Activated T-cell treated with anti-CD3 and anti-CD28 coated beads, Interleukin-2, amount 50 U/mL, for 24 hours (primary cell): ENCODE data around the gene FARS2.

Source experiments
- DNase-seq: peaks from one replicate; pipeline ENCODE4 v3.0.0-alpha.2; 2020
- H3K27ac Mint-ChIP-seq: 2 replicates; pipeline ENCODE4 v1.8.0; 2020; ENCODE audit warnings: mild to moderate bottlenecking, mixed read lengths
- H3K27me3 Mint-ChIP-seq: 2 replicates; pipeline ENCODE4 v1.8.0; 2020; ENCODE audit warnings: mixed read lengths
- H3K36me3 Mint-ChIP-seq: 2 replicates; pipeline ENCODE4 v1.8.0; 2020; ENCODE audit warnings: low read depth, mixed read lengths
- H3K4me1 Mint-ChIP-seq: 2 replicates; pipeline ENCODE4 v1.8.0; 2020; ENCODE audit warnings: low read depth, mixed read lengths
- H3K4me3 Mint-ChIP-seq: 2 replicates; pipeline ENCODE4 v1.8.0; 2020; ENCODE audit warnings: mild to moderate bottlenecking, moderate library complexity, mixed read lengths
- H3K9me3 Mint-ChIP-seq: 2 replicates; pipeline ENCODE4 v1.8.0; 2020; ENCODE audit warnings: mixed read lengths

The FARS2 gene

GRCh38 chr6:5764401-5764955 lies 503.2 kb downstream of the FARS2 start:
- no peak overlapping the region for H3K4me3 Mint-ChIP-seq
- no peak for DNase-seq

GRCh38 chr6:5765141-5765760 lies 503.9 kb downstream of the FARS2 start:
- no peaks in the 10 kb centered on the region for H3K27me3 Mint-ChIP-seq
- no peak overlapping the region for H3K27ac Mint-ChIP-seq
- no peak for DNase-seq
- peaks cover 1% of the 10 kb centered on the region for H3K4me1 Mint-ChIP-seq
- no peak overlapping the region for H3K4me3 Mint-ChIP-seq
- H3K9me3 Mint-ChIP-seq = peaks cover 13% of the 10 kb centered on the region
- peaks cover 13% of the 10 kb centered on the region for H3K36me3 Mint-ChIP-seq

More at GRCh38 chr6:5764401-5764955, 503.2 kb downstream of the FARS2 start:
- Mint-ChIP-seq H3K27me3 (no peaks in the 10 kb centered on the region), H3K27ac (no peak overlapping the region), H3K9me3 (peaks cover 13% of the 10 kb centered on the region), H3K4me1 (peaks cover 1% of the 10 kb centered on the region), H3K36me3 (peaks cover 13% of the 10 kb centered on the region)

GRCh38 chr6:5766260-5766659 lies 504.9 kb downstream of the FARS2 start:
- Mint-ChIP-seq H3K27me3 (no peaks in the 10 kb centered on the region), H3K4me1 (peaks cover 1% of the 10 kb centered on the region), H3K9me3 (peaks cover 13% of the 10 kb centered on the region), H3K36me3 (peaks cover 18% of the 10 kb centered on the region), H3K4me3 (no peak overlapping the region), H3K27ac (no peak overlapping the region)
- no peak for DNase-seq

- DNase-seq = no peak
- H3K9me3 Mint-ChIP-seq = peaks cover 13% of the 10 kb centered on the region
- peaks cover 1% of the 10 kb centered on the region for H3K4me1 Mint-ChIP-seq
- H3K4me3 Mint-ChIP-seq = no peak overlapping the region
- H3K27me3 Mint-ChIP-seq = no peaks in the 10 kb centered on the region
- no peak overlapping the region for H3K27ac Mint-ChIP-seq
- H3K36me3 Mint-ChIP-seq = peaks cover 21% of the 10 kb centered on the region
Observed at GRCh38 chr6:5767471-5767870, 506.2 kb downstream of the FARS2 start.

GRCh38 chr6:5771211-5771610 lies 509.9 kb downstream of the FARS2 start:
- Mint-ChIP-seq H3K27me3 (no peaks in the 10 kb centered on the region), H3K27ac (no peak overlapping the region), H3K4me1 (no peaks in the 10 kb centered on the region), H3K4me3 (no peak overlapping the region), H3K36me3 (peaks cover 29% of the 10 kb centered on the region), H3K9me3 (peaks cover 13% of the 10 kb centered on the region)
- no peak for DNase-seq

GRCh38 chr6:5771759-5772390 lies 510.6 kb downstream of the FARS2 start:
- DNase-seq = no peak
- Mint-ChIP-seq H3K4me1 (no peaks in the 10 kb centered on the region), H3K27ac (no peak overlapping the region), H3K4me3 (no peak overlapping the region), H3K27me3 (no peaks in the 10 kb centered on the region), H3K36me3 (peaks cover 26% of the 10 kb centered on the region), H3K9me3 (peaks cover 10% of the 10 kb centered on the region)

- peaks cover 22% of the 10 kb centered on the region for H3K36me3 Mint-ChIP-seq
- H3K9me3 Mint-ChIP-seq = peaks cover 7% of the 10 kb centered on the region
- no peaks in the 10 kb centered on the region for H3K27me3 Mint-ChIP-seq
- no peak overlapping the region for H3K27ac Mint-ChIP-seq
- no peak overlapping the region for H3K4me3 Mint-ChIP-seq
- no peaks in the 10 kb centered on the region for H3K4me1 Mint-ChIP-seq
- no peak for DNase-seq
Observed at GRCh38 chr6:5772408-5773120, 511.3 kb downstream of the FARS2 start.

GRCh38 chr6:5776104-5776503 lies 514.8 kb downstream of the FARS2 start:
- Mint-ChIP-seq H3K4me1 (no peaks in the 10 kb centered on the region), H3K4me3 (no peak overlapping the region), H3K27ac (no peak overlapping the region), H3K27me3 (no peaks in the 10 kb centered on the region), H3K9me3 (no peaks in the 10 kb centered on the region), H3K36me3 (peaks cover 14% of the 10 kb centered on the region)
- DNase-seq = no peak

- Mint-ChIP-seq H3K27me3 (no peaks in the 10 kb centered on the region), H3K4me3 (no peak overlapping the region), H3K27ac (no peak overlapping the region), H3K36me3 (peaks cover 8% of the 10 kb centered on the region), H3K4me1 (no peaks in the 10 kb centered on the region), H3K9me3 (no peaks in the 10 kb centered on the region)
- no peak for DNase-seq
Observed at GRCh38 chr6:5776706-5777390, 515.5 kb downstream of the FARS2 start.

- no peak for DNase-seq
- Mint-ChIP-seq H3K9me3 (no peaks in the 10 kb centered on the region), H3K27ac (no peak overlapping the region), H3K4me3 (no peak overlapping the region), H3K36me3 (peaks cover 4% of the 10 kb centered on the region), H3K27me3 (no peaks in the 10 kb centered on the region), H3K4me1 (no peaks in the 10 kb centered on the region)
Observed at GRCh38 chr6:5778317-5778857, 517.1 kb downstream of the FARS2 start.

GRCh38 chr6:5778906-5779305 lies 517.6 kb downstream of the FARS2 start:
- H3K36me3 Mint-ChIP-seq = peaks cover 4% of the 10 kb centered on the region
- DNase-seq = no peak

GRCh38 chr6:5781019-5781418 lies 519.7 kb downstream of the FARS2 start:
- Mint-ChIP-seq H3K27me3 (no peaks in the 10 kb centered on the region), H3K36me3 (no peaks in the 10 kb centered on the region), H3K4me1 (no peaks in the 10 kb centered on the region), H3K27ac (no peak overlapping the region), H3K4me3 (no peak overlapping the region), H3K9me3 (no peaks in the 10 kb centered on the region)
- no peak for DNase-seq

More at GRCh38 chr6:5778906-5779305, 517.6 kb downstream of the FARS2 start:
- H3K27ac Mint-ChIP-seq = no peak overlapping the region
- H3K4me1 Mint-ChIP-seq = no peaks in the 10 kb centered on the region
- H3K27me3 Mint-ChIP-seq = no peaks in the 10 kb centered on the region
- no peak overlapping the region for H3K4me3 Mint-ChIP-seq
- H3K9me3 Mint-ChIP-seq = no peaks in the 10 kb centered on the region

GRCh38 chr6:5781966-5782556 lies 520.7 kb downstream of the FARS2 start:
- Mint-ChIP-seq H3K9me3 (no peaks in the 10 kb centered on the region), H3K27ac (no peak overlapping the region), H3K4me1 (peaks cover 10% of the 10 kb centered on the region), H3K27me3 (no peaks in the 10 kb centered on the region), H3K36me3 (no peaks in the 10 kb centered on the region), H3K4me3 (no peak overlapping the region)
- DNase-seq = no peak
